Measurements from ENCODE around the gene EFL1. TPM values are rescaled to one million over a fixed set of nuclear protein-coding genes. Genes with fewer than 3 reads are reported as not detected.

Gene EFL1
- total and polyA plus RNA-seq, 4 donors: 3.2 to 10.1 (median 6.1) TPM

- TF ChIP-seq RAD21 (IDR thresholded peaks at IDR 0.05): no peak
- no peak for TF ChIP-seq MAX (IDR thresholded peaks at IDR 0.05)
- no peak for TF ChIP-seq ZBTB33 (IDR thresholded peaks at IDR 0.05)
- TF ChIP-seq ATF3 (IDR thresholded peaks at IDR 0.05): no peak
These were observed 116.0 kb downstream of the EFL1 start (continued) for GRCh38 chr15:82146576-82146975.

GRCh38 chr15:82143390-82144385 lies 118.8 kb downstream of the EFL1 start:
- Histone ChIP-seq H3K9me3 (ENCODE audit: control insufficient read depth in 4 of 4, low read length in 3 of 4) (no peaks in the 10 kb centered on the region), H3K36me3 (ENCODE audit: control insufficient read depth in 4 of 4, insufficient read depth in 3 of 4, low read depth in 1 of 4, low read length in 3 of 4) (peaks cover 0 to 3% (median 0%) of the 10 kb centered on the region in 4 donors), H3K4me3 (ENCODE audit: low read depth in 1 of 3, low read length in 3 of 3) (no peak overlapping the region), H3K4me1 (ENCODE audit: control insufficient read depth in 4 of 4, insufficient read depth in 4 of 4, low read length in 3 of 4) (peaks cover 0 to 4% (median 0%) of the 10 kb centered on the region in 4 donors), H3K27me3 (ENCODE audit: control insufficient read depth in 4 of 4, insufficient read depth in 4 of 4, low read length in 3 of 4) (no peaks in the 10 kb centered on the region), H3K9ac (ENCODE audit: low read depth in 1 of 2, low read length in 2 of 2) (no peak overlapping the region), H3K27ac (ENCODE audit: low read depth in 1 of 2, low read length in 2 of 2) (no peak overlapping the region)
- 93% methylated on average over 9 of the region's 9 CpGs for WGBS
- no peak for DNase-seq (ENCODE audit: low spot score)
- TF ChIP-seq EGR1 (IDR thresholded peaks at IDR 0.05; ENCODE audit: low read depth in 2 of 2): no peak
- no peak for TF ChIP-seq RXRA (IDR thresholded peaks at IDR 0.05)
- no peak for TF ChIP-seq HNF4G (IDR thresholded peaks at IDR 0.05)
- TF ChIP-seq HNF4A (conservative IDR thresholded peaks at IDR 0.05): no peak
- no peak for TF ChIP-seq GABPA (IDR thresholded peaks at IDR 0.05 in 1 of 2, conservative IDR thresholded peaks at IDR 0.05 in 1 of 2)
- TF ChIP-seq ATF3 (IDR thresholded peaks at IDR 0.05): no peak
- TF ChIP-seq NR2F2 (IDR thresholded peaks at IDR 0.05): no peak
- TF ChIP-seq JUND (IDR thresholded peaks at IDR 0.05): no peak
- TF ChIP-seq RAD21 (IDR thresholded peaks at IDR 0.05): no peak
- TF ChIP-seq MAX (IDR thresholded peaks at IDR 0.05): no peak
- no peak for TF ChIP-seq YY1 (IDR thresholded peaks at IDR 0.05)
- no peak for TF ChIP-seq CTCF (IDR thresholded peaks at IDR 0.05; ENCODE audit: low read depth, low read length, missing input control)
- no peak for TF ChIP-seq REST (IDR thresholded peaks at IDR 0.05)
- TF ChIP-seq FOXA2 (IDR thresholded peaks at IDR 0.05): no peak
- no peak for TF ChIP-seq ZBTB33 (IDR thresholded peaks at IDR 0.05)
- no peak for TF ChIP-seq TAF1 (conservative IDR thresholded peaks at IDR 0.05)
- no peak for TF ChIP-seq SP1 (IDR thresholded peaks at IDR 0.05)

All from liver (tissue), 9 donors.